ENCODE results near the gene SMCR8. TPM values are rescaled to one million over a fixed set of nuclear protein-coding genes. Genes with fewer than 3 reads are reported as not detected.

Gene SMCR8, protein sequence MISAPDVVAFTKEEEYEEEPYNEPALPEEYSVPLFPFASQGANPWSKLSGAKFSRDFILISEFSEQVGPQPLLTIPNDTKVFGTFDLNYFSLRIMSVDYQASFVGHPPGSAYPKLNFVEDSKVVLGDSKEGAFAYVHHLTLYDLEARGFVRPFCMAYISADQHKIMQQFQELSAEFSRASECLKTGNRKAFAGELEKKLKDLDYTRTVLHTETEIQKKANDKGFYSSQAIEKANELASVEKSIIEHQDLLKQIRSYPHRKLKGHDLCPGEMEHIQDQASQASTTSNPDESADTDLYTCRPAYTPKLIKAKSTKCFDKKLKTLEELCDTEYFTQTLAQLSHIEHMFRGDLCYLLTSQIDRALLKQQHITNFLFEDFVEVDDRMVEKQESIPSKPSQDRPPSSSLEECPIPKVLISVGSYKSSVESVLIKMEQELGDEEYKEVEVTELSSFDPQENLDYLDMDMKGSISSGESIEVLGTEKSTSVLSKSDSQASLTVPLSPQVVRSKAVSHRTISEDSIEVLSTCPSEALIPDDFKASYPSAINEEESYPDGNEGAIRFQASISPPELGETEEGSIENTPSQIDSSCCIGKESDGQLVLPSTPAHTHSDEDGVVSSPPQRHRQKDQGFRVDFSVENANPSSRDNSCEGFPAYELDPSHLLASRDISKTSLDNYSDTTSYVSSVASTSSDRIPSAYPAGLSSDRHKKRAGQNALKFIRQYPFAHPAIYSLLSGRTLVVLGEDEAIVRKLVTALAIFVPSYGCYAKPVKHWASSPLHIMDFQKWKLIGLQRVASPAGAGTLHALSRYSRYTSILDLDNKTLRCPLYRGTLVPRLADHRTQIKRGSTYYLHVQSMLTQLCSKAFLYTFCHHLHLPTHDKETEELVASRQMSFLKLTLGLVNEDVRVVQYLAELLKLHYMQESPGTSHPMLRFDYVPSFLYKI
- 17.9 TPM for polyA plus RNA-seq
- long read RNA-seq, donor 1, partial matches to known transcripts, result 21 of 21 reads
- long read RNA-seq, donor 1, other reads (novel, unspliced or antisense), result 0 of 21 reads
- long read RNA-seq, donor 2, full-length matches to known transcripts, result 6 of 6 reads
- long read RNA-seq, donor 2, partial matches to known transcripts, result 0 of 6 reads
- long read RNA-seq, donor 2, other reads (novel, unspliced or antisense), result 0 of 6 reads
- long read RNA-seq, donor 3, result 0 reads
- long read RNA-seq, donor 4, full-length matches to known transcripts, result 1 of 1 reads
- long read RNA-seq, donor 4, partial matches to known transcripts, result 0 of 1 reads
- long read RNA-seq, donor 4, other reads (novel, unspliced or antisense), result 0 of 1 reads
- long read RNA-seq, donor 5, full-length matches to known transcripts, result 4 of 4 reads
- long read RNA-seq, donor 5, partial matches to known transcripts, result 0 of 4 reads
- long read RNA-seq, donor 5, other reads (novel, unspliced or antisense), result 0 of 4 reads
- long read RNA-seq, donor 6, full-length matches to known transcripts, result 9 of 9 reads
- long read RNA-seq, donor 6, partial matches to known transcripts, result 0 of 9 reads
- long read RNA-seq, donor 6, other reads (novel, unspliced or antisense), result 0 of 9 reads
- long read RNA-seq, donor 7, full-length matches to known transcripts, result 3 of 3 reads
- long read RNA-seq, donor 7, partial matches to known transcripts, result 0 of 3 reads
- long read RNA-seq, donor 7, other reads (novel, unspliced or antisense), result 0 of 3 reads
- long read RNA-seq, donor 8, full-length matches to known transcripts, result 6 of 6 reads
- long read RNA-seq, donor 8, partial matches to known transcripts, result 0 of 6 reads
- long read RNA-seq, donor 8, other reads (novel, unspliced or antisense), result 0 of 6 reads
- long read RNA-seq, donor 9, full-length matches to known transcripts, result 2 of 2 reads
- long read RNA-seq, donor 9, partial matches to known transcripts, result 0 of 2 reads
- long read RNA-seq, donor 9, other reads (novel, unspliced or antisense), result 0 of 2 reads
- long read RNA-seq, donor 10, full-length matches to known transcripts, result 7 of 7 reads
- long read RNA-seq, donor 10, partial matches to known transcripts, result 0 of 7 reads
- long read RNA-seq, donor 10, other reads (novel, unspliced or antisense), result 0 of 7 reads
- long read RNA-seq, donor 11, full-length matches to known transcripts, result 3 of 35 reads
- long read RNA-seq, donor 11, partial matches to known transcripts, result 32 of 35 reads
- long read RNA-seq, donor 11, other reads (novel, unspliced or antisense), result 0 of 35 reads

DNA sequence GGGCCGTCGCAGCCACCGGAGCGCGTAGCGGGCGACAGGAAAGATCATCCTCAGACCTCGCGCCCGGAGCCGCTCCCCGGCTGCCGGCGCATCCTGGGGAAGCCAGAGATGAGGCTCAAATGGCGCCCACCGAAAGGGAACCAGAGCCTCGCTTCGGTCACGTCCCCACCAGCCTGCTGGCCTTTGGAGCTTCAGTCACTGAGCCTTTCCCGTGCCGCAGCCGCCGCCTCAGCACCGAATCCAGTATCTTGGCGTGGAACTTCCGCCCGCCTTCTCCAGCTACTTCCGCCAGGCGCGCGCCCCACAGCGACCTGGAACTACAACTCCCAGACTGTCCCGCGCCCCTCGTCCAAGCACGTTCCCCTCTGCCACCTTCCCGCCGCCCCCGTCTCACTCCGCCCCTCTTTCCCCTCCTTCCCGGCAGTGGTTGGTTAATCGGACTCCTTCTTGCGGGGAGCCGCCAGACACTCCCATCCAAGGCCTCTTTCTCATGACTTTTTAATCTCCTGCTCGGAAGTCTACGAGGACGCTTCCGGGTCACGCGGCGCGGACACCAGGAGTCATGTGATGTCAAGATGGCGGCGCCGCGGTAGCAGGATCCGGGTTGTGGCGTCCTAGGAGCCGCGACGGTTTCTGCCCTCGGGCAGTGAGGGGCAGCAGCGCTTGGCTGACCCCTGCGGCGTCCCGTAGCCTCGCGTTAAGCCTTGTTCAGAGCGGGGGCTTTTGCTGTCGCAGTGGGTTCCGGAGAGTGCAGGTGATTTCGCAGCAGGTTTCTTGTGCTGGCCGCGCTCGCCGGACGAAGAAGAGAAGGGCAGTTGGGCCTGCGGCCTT, at the start of gene SMCR8, which contains the start of gene TOP3A:
Gene SMCR8, plus strand, starts transcription at position 563 of the 831 bp plus-strand sequence. CDS start 497 bp downstream, outside the sequence.
Gene TOP3A, minus strand, starts transcription at position 264 of the 831 bp plus-strand sequence. Its CDS starts 216 bp downstream, at position 48.
- H3K27ac ChIP-seq (ENCODE audit: low read length), result peak within 1 kb of the TSS; percentile 88
- peaks cover 27% of the 10 kb centered on the region for H3K9me3 ChIP-seq (ENCODE audit: control insufficient read depth, low read depth, low read length)
- no peaks in the 10 kb centered on the region for H3K27me3 ChIP-seq (ENCODE audit: control insufficient read depth, insufficient read depth, low read length)
- H3K36me3 ChIP-seq (ENCODE audit: control insufficient read depth, insufficient read depth, low read length), result peaks cover 36% of the 10 kb centered on the region
- no CpG with 5 or more reads among the region's 78 CpGs for WGBS (ENCODE audit: insufficient coverage, low lambda C conversion rate)
- peak within 1 kb of the TSS; percentile 87 for H3K4me3 ChIP-seq (ENCODE audit: low read length)
- H3K4me1 ChIP-seq (ENCODE audit: control insufficient read depth, insufficient read depth, low read length), result peaks cover 30% of the 10 kb centered on the region
- peak; percentile 98 to 99 for DNase-seq

DNA sequence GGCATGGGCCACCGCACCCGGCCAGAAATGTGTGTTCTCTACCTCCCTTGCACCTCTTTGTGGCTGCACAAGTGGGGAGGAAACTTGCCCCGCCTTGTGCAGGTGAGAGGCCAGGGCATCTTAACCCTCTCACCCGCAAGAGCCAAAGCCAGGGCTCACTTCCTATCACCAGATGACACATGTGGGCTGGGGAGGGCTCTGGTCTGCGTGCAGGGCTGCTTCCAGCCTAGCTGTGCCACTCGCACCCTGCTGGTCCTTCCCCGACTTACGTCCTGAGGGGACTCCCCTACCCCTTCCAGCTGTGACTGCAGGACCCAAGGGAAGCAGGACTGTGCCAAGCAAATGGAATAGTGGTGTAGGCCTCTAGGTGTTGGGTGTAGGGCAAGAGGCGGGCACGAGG, 47.7 kb upstream of the SMCR8 start:
- peaks cover 1% of the 10 kb centered on the region for H3K4me1 ChIP-seq (ENCODE audit: control insufficient read depth, insufficient read depth, low read length)
- no peaks in the 10 kb centered on the region for H3K9me3 ChIP-seq (ENCODE audit: control insufficient read depth, low read depth, low read length)
- no peak overlapping the region for H3K4me3 ChIP-seq (ENCODE audit: low read length)
- H3K27me3 ChIP-seq (ENCODE audit: control insufficient read depth, insufficient read depth, low read length), result no peaks in the 10 kb centered on the region
- DNase-seq, result no peak
- peaks cover 34% of the 10 kb centered on the region for H3K36me3 ChIP-seq (ENCODE audit: control insufficient read depth, insufficient read depth, low read length)
- no CpG with 5 or more reads among the region's 10 CpGs for WGBS (ENCODE audit: insufficient coverage, low lambda C conversion rate)
- no peak overlapping the region for H3K27ac ChIP-seq (ENCODE audit: low read length)

DNA sequence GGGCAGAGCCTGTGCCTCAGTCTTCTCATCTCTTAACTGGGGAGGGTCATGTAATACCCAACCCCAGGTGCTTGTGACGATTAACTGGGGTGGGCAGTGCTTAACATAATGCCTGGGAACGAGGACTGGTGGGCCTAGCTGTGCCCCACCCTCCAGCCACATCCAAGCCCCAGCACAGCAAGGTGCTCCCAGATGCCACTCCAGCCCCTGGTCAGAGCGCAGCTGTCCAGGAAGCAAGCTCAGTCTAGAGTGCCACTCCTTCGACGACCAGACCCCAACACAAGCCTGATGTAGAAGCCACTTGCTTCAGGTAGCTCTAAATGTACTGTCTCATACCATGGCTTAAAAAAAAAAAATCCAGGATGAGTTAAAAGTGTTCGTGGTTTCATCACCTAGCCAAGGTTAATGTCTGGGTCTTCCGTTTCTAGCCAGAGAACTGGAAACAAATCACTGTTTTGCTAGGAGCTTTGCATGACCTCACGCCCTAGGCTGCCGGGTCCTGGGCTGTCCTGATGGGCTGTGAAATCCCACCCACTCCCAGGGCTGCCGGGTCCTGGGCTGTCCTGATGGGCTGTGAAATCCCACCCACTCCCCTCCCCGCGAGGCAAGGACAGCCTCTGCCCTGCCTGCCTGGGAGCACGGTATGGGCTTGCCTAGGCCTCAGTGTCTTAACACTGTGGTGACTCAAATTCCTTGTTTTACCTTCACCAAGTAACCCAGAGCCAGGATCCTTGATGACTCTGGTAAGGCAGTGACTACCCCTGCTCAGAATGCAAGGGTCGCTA, 47.0 kb upstream of the SMCR8 start:
- no peaks in the 10 kb centered on the region for H3K4me1 ChIP-seq (ENCODE audit: control insufficient read depth, insufficient read depth, low read length)
- no peaks in the 10 kb centered on the region for H3K27me3 ChIP-seq (ENCODE audit: control insufficient read depth, insufficient read depth, low read length)
- no peak for DNase-seq
- H3K27ac ChIP-seq (ENCODE audit: low read length), result no peak overlapping the region
- WGBS (ENCODE audit: insufficient coverage, low lambda C conversion rate), result no CpG with 5 or more reads among the region's 14 CpGs
- H3K36me3 ChIP-seq (ENCODE audit: control insufficient read depth, insufficient read depth, low read length), result peaks cover 30% of the 10 kb centered on the region
- H3K4me3 ChIP-seq (ENCODE audit: low read length), result no peak overlapping the region
- no peaks in the 10 kb centered on the region for H3K9me3 ChIP-seq (ENCODE audit: control insufficient read depth, low read depth, low read length)

DNA sequence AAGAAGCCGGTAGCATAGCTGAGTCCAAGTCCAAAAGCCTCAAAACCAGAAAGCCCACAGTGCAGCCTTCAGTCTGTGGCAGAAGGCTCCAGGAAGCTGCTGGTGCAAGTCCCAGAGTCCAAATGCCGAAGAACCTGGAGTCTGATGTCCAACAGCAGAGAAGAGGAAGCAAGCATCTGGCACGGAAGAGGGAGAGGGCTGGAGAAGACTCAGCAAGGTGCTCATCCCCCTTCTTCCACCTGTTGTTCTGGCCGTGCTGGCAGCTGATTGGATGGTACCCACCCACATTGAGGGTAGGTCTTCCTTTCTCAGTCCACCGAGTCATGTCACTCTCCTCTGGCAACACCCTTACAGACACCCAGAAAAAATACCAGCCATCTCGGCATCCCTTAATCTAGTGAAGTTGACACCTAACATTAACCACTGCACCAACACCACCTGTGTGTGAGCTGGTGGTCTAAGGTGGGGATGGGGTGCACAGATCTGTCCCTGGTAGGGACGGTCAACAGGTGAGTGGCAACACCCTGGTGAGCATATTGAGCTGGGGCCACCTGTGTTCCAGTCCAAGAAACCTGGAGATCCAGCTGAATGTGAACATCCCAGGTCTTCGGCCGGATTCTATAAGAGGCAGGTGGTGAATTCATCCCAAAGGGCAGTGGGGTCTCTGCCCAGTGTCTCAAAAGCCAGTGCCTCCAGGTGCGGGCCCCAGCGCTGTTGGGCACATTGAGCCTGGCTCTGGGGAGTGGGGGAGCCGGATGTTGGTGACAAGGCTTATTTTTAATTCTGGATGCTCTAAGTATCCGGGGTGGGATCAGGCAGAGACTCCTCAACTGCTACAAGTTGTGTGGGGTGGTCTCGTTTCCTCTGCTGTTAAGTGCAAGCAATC, 44.8 kb upstream of the SMCR8 start:
- no peak for DNase-seq
- H3K36me3 ChIP-seq (ENCODE audit: control insufficient read depth, insufficient read depth, low read length), result peaks cover 25% of the 10 kb centered on the region
- no peak overlapping the region for H3K27ac ChIP-seq (ENCODE audit: low read length)
- no peaks in the 10 kb centered on the region for H3K27me3 ChIP-seq (ENCODE audit: control insufficient read depth, insufficient read depth, low read length)
- H3K9me3 ChIP-seq (ENCODE audit: control insufficient read depth, low read depth, low read length), result no peaks in the 10 kb centered on the region
- no peak overlapping the region for H3K4me3 ChIP-seq (ENCODE audit: low read length)
- no peaks in the 10 kb centered on the region for H3K4me1 ChIP-seq (ENCODE audit: control insufficient read depth, insufficient read depth, low read length)
- no CpG with 5 or more reads among the region's 14 CpGs for WGBS (ENCODE audit: insufficient coverage, low lambda C conversion rate)

DNA sequence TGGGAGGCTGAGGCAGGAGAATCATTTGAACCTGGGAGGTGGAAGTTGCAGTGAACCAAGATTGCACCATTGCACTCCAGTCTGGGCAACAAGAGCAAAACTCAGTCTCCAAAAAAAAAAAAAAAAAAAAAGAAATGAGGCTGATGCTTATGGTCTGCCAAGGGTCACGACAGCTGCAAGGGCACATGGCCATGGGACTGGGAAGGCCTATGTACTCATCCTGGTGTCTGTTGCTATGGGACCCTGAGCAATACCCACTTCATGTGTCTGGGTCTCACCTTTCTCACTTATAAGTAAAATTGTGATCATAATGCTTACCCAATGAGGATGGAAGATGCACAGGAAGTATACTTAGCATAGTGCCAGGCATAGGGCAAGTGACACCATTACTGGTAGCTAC, 38.0 kb upstream of the SMCR8 start:
- Histone ChIP-seq H3K36me3 (ENCODE audit: control insufficient read depth, insufficient read depth, low read length) (peaks cover 68% of the 10 kb centered on the region), H3K4me3 (ENCODE audit: low read length) (no peak overlapping the region), H3K9me3 (ENCODE audit: control insufficient read depth, low read depth, low read length) (no peaks in the 10 kb centered on the region), H3K4me1 (ENCODE audit: control insufficient read depth, insufficient read depth, low read length) (no peaks in the 10 kb centered on the region), H3K27me3 (ENCODE audit: control insufficient read depth, insufficient read depth, low read length) (no peaks in the 10 kb centered on the region), H3K27ac (ENCODE audit: low read length) (no peak overlapping the region)
- no peak for DNase-seq
- no CpG with 5 or more reads among the region's 1 CpG for WGBS (ENCODE audit: insufficient coverage, low lambda C conversion rate)

DNA sequence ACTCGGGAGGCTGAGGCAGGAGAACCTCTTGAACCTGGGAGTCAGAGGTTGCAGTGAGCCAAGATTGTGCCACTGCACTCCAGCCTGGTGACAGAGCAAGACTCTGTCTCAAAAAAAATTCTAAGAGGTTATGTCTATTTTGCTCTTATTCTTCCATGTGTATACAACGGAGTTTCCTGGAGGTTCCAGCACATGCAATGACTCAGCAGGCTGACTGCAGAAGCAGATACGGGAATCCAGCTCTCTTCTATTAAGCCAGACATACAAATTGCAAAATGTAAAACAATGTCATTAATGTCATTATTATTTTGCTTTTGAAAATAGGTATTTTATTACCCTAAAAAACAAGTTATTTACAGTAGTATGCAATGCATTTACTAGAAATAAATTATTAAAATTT, 36.2 kb upstream of the SMCR8 start:
- H3K27me3 ChIP-seq (ENCODE audit: control insufficient read depth, insufficient read depth, low read length), result no peaks in the 10 kb centered on the region

DNA sequence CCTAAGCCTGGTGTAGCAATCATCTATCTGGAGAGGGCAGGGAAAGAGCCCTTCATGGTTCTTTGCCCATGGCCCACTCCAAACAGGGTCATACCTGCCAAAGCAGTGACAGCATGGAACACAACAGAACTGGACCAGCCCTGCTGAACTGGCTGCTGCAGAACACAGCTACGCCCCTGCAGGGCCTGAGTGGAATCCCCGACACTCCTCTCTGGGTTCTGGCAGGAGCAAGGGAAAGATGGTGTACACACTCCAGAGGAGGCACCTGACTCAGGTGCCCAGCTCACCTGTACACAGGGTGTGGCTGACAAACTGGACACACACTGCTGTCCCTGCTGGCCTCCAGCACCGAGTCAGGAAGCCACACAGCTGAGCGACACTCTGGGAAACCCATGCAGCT, 34.8 kb upstream of the SMCR8 start:
- Histone ChIP-seq H3K9me3 (ENCODE audit: control insufficient read depth, low read depth, low read length) (no peaks in the 10 kb centered on the region), H3K4me1 (ENCODE audit: control insufficient read depth, insufficient read depth, low read length) (no peaks in the 10 kb centered on the region), H3K27me3 (ENCODE audit: control insufficient read depth, insufficient read depth, low read length) (no peaks in the 10 kb centered on the region), H3K4me3 (ENCODE audit: low read length) (no peak overlapping the region), H3K27ac (ENCODE audit: low read length) (no peak overlapping the region), H3K36me3 (ENCODE audit: control insufficient read depth, insufficient read depth, low read length) (peaks cover 78% of the 10 kb centered on the region)
- DNase-seq, result no peak
- no CpG with 5 or more reads among the region's 4 CpGs for WGBS (ENCODE audit: insufficient coverage, low lambda C conversion rate)

More for the DNA sequence above, 36.2 kb upstream of the SMCR8 start:
- H3K9me3 ChIP-seq (ENCODE audit: control insufficient read depth, low read depth, low read length), result no peaks in the 10 kb centered on the region
- DNase-seq, result no peak
- H3K36me3 ChIP-seq (ENCODE audit: control insufficient read depth, insufficient read depth, low read length), result peaks cover 75% of the 10 kb centered on the region
- H3K4me3 ChIP-seq (ENCODE audit: low read length), result no peak overlapping the region
- no peaks in the 10 kb centered on the region for H3K4me1 ChIP-seq (ENCODE audit: control insufficient read depth, insufficient read depth, low read length)
- H3K27ac ChIP-seq (ENCODE audit: low read length), result no peak overlapping the region
- WGBS (ENCODE audit: insufficient coverage, low lambda C conversion rate), result 83% methylated on average over 2 of the region's 3 CpGs

Measured in large intestine (tissue), 12 donors.